GM23248 (cell line): Measurements from ENCODE around the gene MAST3. TPM values are rescaled to one million over a fixed set of nuclear protein-coding genes. Genes with fewer than 3 reads are reported as not detected.
A peak's percentile ranks its signal among the peaks of the same experiment; 100 is the strongest.

Source experiments
- DNase-seq: peaks from one replicate; pipeline ENCODE4 v3.0.0-alpha.2; 2015
- H2AFZ ChIP-seq: fragments of 200-600 bp; sonication (generic); 2 replicates; pipeline ENCODE4 v1.6.1; 2016; ENCODE audit warnings: antibody characterized with exemption
- H3F3A ChIP-seq: fragments of 200-600 bp; sonication (generic); 2 replicates; pipeline ENCODE4 v1.6.1; 2016; ENCODE audit warnings: mild to moderate bottlenecking, antibody characterized with exemption, mixed run types; ENCODE audit not compliant: insufficient read depth
- H3K27ac ChIP-seq: fragments of 200-600 bp; sonication (generic); 2 replicates; pipeline ENCODE4 v1.5.1; 2016; ENCODE audit warnings: mild to moderate bottlenecking
- H3K27me3 ChIP-seq: fragments of 200-600 bp; sonication (generic); replicated peaks from 2 replicates; pipeline ENCODE4 v1.6.1; 2016; ENCODE audit warnings: mild to moderate bottlenecking; ENCODE audit not compliant: insufficient read depth
- H3K36me3 ChIP-seq: fragments of 200-600 bp; sonication (generic); 2 replicates; pipeline ENCODE4 v1.6.1; 2016; ENCODE audit warnings: low read depth, mild to moderate bottlenecking
- H3K4me1 ChIP-seq: fragments of 200-600 bp; sonication (generic); 2 replicates; pipeline ENCODE4 v1.6.1; 2016; ENCODE audit warnings: mild to moderate bottlenecking; ENCODE audit not compliant: insufficient read depth
- H3K4me2 ChIP-seq: fragments of 200-600 bp; sonication (generic); one replicate; pipeline ENCODE4 v1.6.1; 2016; ENCODE audit warnings: mild to moderate bottlenecking; ENCODE audit not compliant: unreplicated experiment
- H3K4me3 ChIP-seq: fragments of 200-600 bp; sonication (generic); 2 replicates; pipeline ENCODE4 v1.5.1; 2016; ENCODE audit warnings: mild to moderate bottlenecking
- H3K79me2 ChIP-seq: fragments of 200-600 bp; sonication (generic); 2 replicates; pipeline ENCODE4 v1.6.1; 2016; ENCODE audit warnings: mild to moderate bottlenecking; ENCODE audit not compliant: insufficient read depth
- H3K9ac ChIP-seq: fragments of 200-600 bp; sonication (generic); 2 replicates; pipeline ENCODE4 v1.6.1; 2016; ENCODE audit warnings: mild to moderate bottlenecking
- H3K9me2 ChIP-seq: fragments of 200-600 bp; sonication (generic); 2 replicates; pipeline ENCODE4 v1.6.1; 2016; ENCODE audit warnings: mixed run types, mild to moderate bottlenecking, moderate library complexity; ENCODE audit not compliant: insufficient read depth
- H3K9me3 ChIP-seq: fragments of 200-600 bp; sonication (generic); one replicate; pipeline ENCODE4 v1.6.1; 2017; ENCODE audit warnings: low read depth
- H4K20me1 ChIP-seq: fragments of 200-600 bp; sonication (generic); 2 replicates; pipeline ENCODE4 v1.6.0; 2016; ENCODE audit not compliant: insufficient read depth
- EZH2 ChIP-seq: fragments of 200-600 bp; sonication (generic); IDR thresholded peaks from 2 replicates; pipeline ENCODE4 v1.6.1; 2018; ENCODE audit warnings: antibody characterized with exemption, mild to moderate bottlenecking; ENCODE audit not compliant: insufficient read depth, poor library complexity, severe bottlenecking
- EZH2phosphoT487 ChIP-seq: fragments of 200-600 bp; sonication (generic); IDR thresholded peaks from 2 replicates; pipeline ENCODE4 v1.6.1; 2018; ENCODE audit warnings: antibody characterized with exemption, moderate library complexity, mild to moderate bottlenecking, low read depth; ENCODE audit not compliant: insufficient read depth
- WGBS, 2 experiments: methylation state at CpG; one replicate each; pipeline ENCODE4 v1.1.6; 2015 to 2017; ENCODE audit warnings: low lambda C conversion rate in 2 of 2, low coverage in 1 of 2; ENCODE audit errors: missing lambda C conversion rate in 2 of 2; 5-methylcytosine and 5-hydroxymethylcytosine counted together
- in situ Hi-C: fragments of 300-500 bp; cut with MboI; formaldehyde crosslinking; loops from 2 replicates; pipeline ENCODE4 v1.15.0; 2020
- polyA plus RNA-seq: library from polyadenylated mRNA; unstranded; fragments of >200 nt; fragmentation: Nextera tagmentation; extraction: Ambion mirVana; gene quantifications from 2 replicates; pipeline ENCODE4 v1.2.1, GENCODE V29; 2016
- total RNA-seq: library from RNA; depleted of rRNA; stranded (reverse); fragments of >200 nt; shearing (Covaris generic); gene quantifications from 2 replicates; pipeline ENCODE4 v1.2.3, GENCODE V29; 2014

The MAST3 gene
- total and polyA plus RNA-seq, 2 experiments from 2014 or later, result 3.8 to 5.6 TPM

GRCh38 chr19:18110609-18111232 is 13.1 kb downstream of the MAST3 start:
- no peak for DNase-seq
- no peak overlapping the region for H3K27ac ChIP-seq
- H3K4me2 ChIP-seq, result peak overlapping the region; percentile 71
- WGBS, 2 experiments, result 63 to 70% methylated on average over 16 to 22 of the region's 22 CpGs
- H3K36me3 ChIP-seq, result no peaks in the 10 kb centered on the region
- H3K9me3 ChIP-seq, result no peaks in the 10 kb centered on the region
- H2AFZ ChIP-seq, result peak overlapping the region; percentile 84; the same call in 1 of the 2 replicates
- no peaks in the 10 kb centered on the region for H4K20me1 ChIP-seq
- no peaks in the 10 kb centered on the region for H3K79me2 ChIP-seq
- peak overlapping the region; percentile 79 for H3K4me3 ChIP-seq
- H3K4me1 ChIP-seq, result 0 out of 2 replicates have a peak, but pooled peaks cover 3% of the 10 kb centered on the region
- H3K9ac ChIP-seq, result peak overlapping the region; percentile 81
- H3K27me3 ChIP-seq, result no peaks in the 10 kb centered on the region
- in situ Hi-C loops, result no loop called here
- no peaks in the 10 kb centered on the region for H3K9me2 ChIP-seq
- no peaks in the 10 kb centered on the region for H3F3A ChIP-seq
- no peak for TF ChIP-seq EZH2
- no peak for TF ChIP-seq EZH2phosphoT487

GRCh38 chr19:18112989-18113478 is 15.5 kb downstream of the MAST3 start:
- Histone ChIP-seq H3K79me2 (no peaks in the 10 kb centered on the region), H3F3A (no peaks in the 10 kb centered on the region), H3K27me3 (no peaks in the 10 kb centered on the region), H3K36me3 (no peaks in the 10 kb centered on the region), H3K4me2 (peak overlapping the region; percentile 25), H3K9me3 (no peaks in the 10 kb centered on the region), H2AFZ (0 out of 2 replicates have a peak overlapping the region, but pooled peaks have one; percentile 38), H3K9me2 (no peaks in the 10 kb centered on the region), H3K4me3 (no peak overlapping the region), H4K20me1 (no peaks in the 10 kb centered on the region), H3K27ac (no peak overlapping the region), H3K4me1 (0 out of 2 replicates have a peak, but pooled peaks cover 7% of the 10 kb centered on the region), H3K9ac (peak overlapping the region; percentile 34; the same call in 1 of the 2 replicates)
- TF ChIP-seq EZH2 (no peak), EZH2phosphoT487 (no peak)
- WGBS, 2 experiments, result 28 to 35% methylated on average over 9 of the region's 9 CpGs
- peak; percentile 87 for DNase-seq
- in situ Hi-C loops, result no loop called here

DNA sequence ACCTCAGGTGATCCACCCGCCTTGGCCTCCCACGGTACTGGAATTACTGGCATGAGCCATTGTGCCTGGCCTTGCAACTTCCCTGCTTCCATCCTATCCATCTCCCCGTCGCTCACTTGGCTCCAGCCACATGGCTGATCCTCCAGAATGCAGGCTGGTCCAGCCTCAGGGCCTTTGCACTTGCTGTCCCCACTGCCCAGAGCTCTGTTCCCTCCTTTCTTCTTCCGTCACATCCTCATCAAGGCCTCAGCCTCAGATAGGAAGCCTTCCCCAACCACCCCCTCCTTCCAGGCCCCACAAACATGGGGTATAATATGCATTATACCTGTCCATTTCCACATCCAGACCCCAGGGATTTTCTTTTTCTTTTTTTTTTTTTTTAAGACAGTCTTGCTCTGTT is 16.2 kb downstream of the MAST3 start:
- in situ Hi-C loops, result no loop called here
- Histone ChIP-seq H3K79me2 (no peaks in the 10 kb centered on the region; the same call in 1 of the 2 replicates), H3F3A (0 out of 2 replicates have a peak, but pooled peaks cover 3% of the 10 kb centered on the region), H3K27me3 (no peaks in the 10 kb centered on the region), H3K36me3 (no peaks in the 10 kb centered on the region), H3K4me3 (no peak overlapping the region), H3K27ac (no peak overlapping the region), H4K20me1 (no peaks in the 10 kb centered on the region), H3K9me3 (no peaks in the 10 kb centered on the region), H3K4me2 (no peak overlapping the region), H3K9ac (no peak overlapping the region), H3K9me2 (no peaks in the 10 kb centered on the region), H3K4me1 (0 out of 2 replicates have a peak, but pooled peaks cover 7% of the 10 kb centered on the region), H2AFZ (no peak overlapping the region)
- DNase-seq, result no peak
- WGBS, 2 experiments, result 87 to 94% methylated on average over 5 of the region's 5 CpGs
- no peak for TF ChIP-seq EZH2phosphoT487
- no peak for TF ChIP-seq EZH2

GRCh38 chr19:18114483-18114882 is 16.9 kb downstream of the MAST3 start:
- Histone ChIP-seq H3K4me3 (no peak overlapping the region), H3K36me3 (no peaks in the 10 kb centered on the region), H3K4me1 (0 out of 2 replicates have a peak, but pooled peaks cover 7% of the 10 kb centered on the region), H2AFZ (no peak overlapping the region), H3F3A (0 out of 2 replicates have a peak, but pooled peaks cover 6% of the 10 kb centered on the region), H4K20me1 (no peaks in the 10 kb centered on the region), H3K9ac (no peak overlapping the region), H3K27me3 (no peaks in the 10 kb centered on the region), H3K79me2 (no peaks in the 10 kb centered on the region; the same call in 1 of the 2 replicates), H3K27ac (no peak overlapping the region), H3K9me3 (no peaks in the 10 kb centered on the region), H3K9me2 (no peaks in the 10 kb centered on the region), H3K4me2 (no peak overlapping the region)
- no peak for DNase-seq
- TF ChIP-seq EZH2phosphoT487 (no peak), EZH2 (no peak)
- 96 to 99% methylated on average over 4 of the region's 4 CpGs for whole genome bisulfite sequencing, 2 experiments
- in situ Hi-C loops, result no loop called here
